ENCODE data around the gene WDR43. TPM values are rescaled to one million over a fixed set of nuclear protein-coding genes. Genes with fewer than 3 reads are reported as not detected.

Gene WDR43, protein sequence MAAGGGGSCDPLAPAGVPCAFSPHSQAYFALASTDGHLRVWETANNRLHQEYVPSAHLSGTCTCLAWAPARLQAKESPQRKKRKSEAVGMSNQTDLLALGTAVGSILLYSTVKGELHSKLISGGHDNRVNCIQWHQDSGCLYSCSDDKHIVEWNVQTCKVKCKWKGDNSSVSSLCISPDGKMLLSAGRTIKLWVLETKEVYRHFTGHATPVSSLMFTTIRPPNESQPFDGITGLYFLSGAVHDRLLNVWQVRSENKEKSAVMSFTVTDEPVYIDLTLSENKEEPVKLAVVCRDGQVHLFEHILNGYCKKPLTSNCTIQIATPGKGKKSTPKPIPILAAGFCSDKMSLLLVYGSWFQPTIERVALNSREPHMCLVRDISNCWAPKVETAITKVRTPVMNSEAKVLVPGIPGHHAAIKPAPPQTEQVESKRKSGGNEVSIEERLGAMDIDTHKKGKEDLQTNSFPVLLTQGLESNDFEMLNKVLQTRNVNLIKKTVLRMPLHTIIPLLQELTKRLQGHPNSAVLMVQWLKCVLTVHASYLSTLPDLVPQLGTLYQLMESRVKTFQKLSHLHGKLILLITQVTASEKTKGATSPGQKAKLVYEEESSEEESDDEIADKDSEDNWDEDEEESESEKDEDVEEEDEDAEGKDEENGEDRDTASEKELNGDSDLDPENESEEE
- total RNA-seq (10 to 100 TPM; 17.5 to 34.9 (median 20.6) TPM), polyA plus RNA-seq (5.4 TPM)
- long read RNA-seq, donor 1, transcript WDR43-202 (18 exons, 3,533 nt), result major isoform, 26 of 31 reads
- long read RNA-seq, donor 1, partial matches to known transcripts, result 3 of 31 reads
- long read RNA-seq, donor 1, other reads (novel, unspliced or antisense), result 2 of 31 reads
- long read RNA-seq, donor 2, transcript WDR43-202 (18 exons, 3,533 nt), result major isoform, 5 of 8 reads
- long read RNA-seq, donor 2, partial matches to known transcripts, result 1 of 8 reads
- long read RNA-seq, donor 2, other reads (novel, unspliced or antisense), result 2 of 8 reads
- long read RNA-seq, donor 3, transcript WDR43-202 (18 exons, 3,533 nt), result major isoform, 74 of 98 reads
- long read RNA-seq, donor 3, partial matches to known transcripts, result 12 of 98 reads
- long read RNA-seq, donor 3, other reads (novel, unspliced or antisense), result 12 of 98 reads
- long read RNA-seq, donor 4, transcript WDR43-202 (18 exons, 3,533 nt), result major isoform, 6 of 6 reads
- long read RNA-seq, donor 4, partial matches to known transcripts, result 0 of 6 reads
- long read RNA-seq, donor 4, other reads (novel, unspliced or antisense), result 0 of 6 reads

DNA sequence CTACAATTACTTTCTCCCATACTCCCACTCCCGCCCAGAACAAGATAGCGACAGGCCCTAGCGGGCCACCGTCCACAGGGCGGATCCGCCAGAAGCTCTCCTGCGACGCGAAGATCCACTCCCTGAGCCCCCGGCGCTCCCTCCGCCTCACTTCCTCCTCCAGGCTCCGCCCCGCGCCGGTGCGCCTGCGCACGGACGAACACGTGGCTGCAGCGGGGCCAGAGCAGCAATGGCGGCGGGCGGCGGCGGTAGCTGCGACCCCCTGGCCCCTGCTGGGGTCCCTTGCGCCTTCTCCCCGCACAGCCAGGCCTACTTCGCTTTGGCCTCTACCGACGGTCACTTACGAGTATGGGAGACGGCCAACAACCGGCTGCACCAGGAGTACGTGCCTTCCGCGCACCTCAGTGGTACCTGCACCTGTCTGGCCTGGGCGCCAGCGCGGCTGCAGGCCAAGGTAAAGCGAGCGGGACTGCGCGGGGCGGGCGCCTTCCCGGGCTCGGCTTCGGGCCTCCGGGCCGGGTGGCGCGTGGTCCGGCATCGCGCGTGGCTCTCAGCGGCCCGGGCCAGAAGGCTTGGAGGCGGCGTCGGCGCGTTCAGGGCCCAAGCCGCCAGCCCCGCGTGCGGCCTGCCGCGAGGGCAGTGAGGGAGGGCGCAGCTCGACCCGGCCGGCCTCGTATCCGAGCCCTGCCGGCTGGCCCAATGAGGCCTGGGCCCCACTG lies at the start of gene WDR43:
Gene WDR43 (plus strand): TSS at position 198 of the 719 bp plus-strand sequence. CDS start 32 bp downstream, at position 230.
- Histone ChIP-seq H3K9me3 (ENCODE audit: control insufficient read depth, low read length) (no peaks in the 10 kb centered on the region), H3K4me1 (ENCODE audit: control insufficient read depth, insufficient read depth, low read length) (no peaks in the 10 kb centered on the region), H3K4me3 (ENCODE audit: low read length) (peak within 1 kb of the TSS; percentile 91), H3K27ac (ENCODE audit: low read length) (peak within 1 kb of the TSS; percentile 55), H3K27me3 (ENCODE audit: control insufficient read depth, insufficient read depth) (no peaks in the 10 kb centered on the region)
- 0% methylated on average over 79 of the region's 79 CpGs for WGBS
- ATAC-seq (peak; percentile 99), DNase-seq (peak; percentile 99)
- intact Hi-C loops (cut with DNase I), result no loop called here

DNA sequence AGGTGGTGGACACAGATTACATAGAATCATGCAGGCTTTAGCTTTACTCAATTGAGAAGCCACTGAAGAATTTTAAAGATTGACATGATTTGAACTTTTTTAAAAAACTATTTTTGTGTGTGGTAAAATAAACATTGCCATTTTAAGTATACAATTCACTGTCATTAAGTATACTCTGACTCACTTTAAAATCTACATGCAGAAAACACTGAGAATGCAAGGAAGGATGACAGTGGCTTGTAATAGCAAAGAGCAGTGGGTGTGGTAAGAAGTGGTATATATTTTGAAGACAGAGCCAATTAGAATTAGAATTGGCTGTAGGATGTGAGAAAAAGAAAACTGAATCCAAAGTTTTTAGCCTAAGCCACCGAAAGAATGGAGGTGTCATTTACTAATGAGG lies 39.3 kb upstream of the WDR43 start:
- Histone ChIP-seq H3K27ac (ENCODE audit: low read length) (no peak overlapping the region), H3K27me3 (ENCODE audit: control insufficient read depth, insufficient read depth) (no peaks in the 10 kb centered on the region), H3K4me3 (ENCODE audit: low read length) (no peak overlapping the region), H3K9me3 (ENCODE audit: control insufficient read depth, low read length) (no peaks in the 10 kb centered on the region), H3K4me1 (ENCODE audit: control insufficient read depth, insufficient read depth, low read length) (no peaks in the 10 kb centered on the region)
- intact Hi-C loops (cut with DNase I), result no loop called here
- DNase-seq (no peak), ATAC-seq (no peak)
- 95% methylated on average over 1 of the region's 1 CpG for WGBS

DNA sequence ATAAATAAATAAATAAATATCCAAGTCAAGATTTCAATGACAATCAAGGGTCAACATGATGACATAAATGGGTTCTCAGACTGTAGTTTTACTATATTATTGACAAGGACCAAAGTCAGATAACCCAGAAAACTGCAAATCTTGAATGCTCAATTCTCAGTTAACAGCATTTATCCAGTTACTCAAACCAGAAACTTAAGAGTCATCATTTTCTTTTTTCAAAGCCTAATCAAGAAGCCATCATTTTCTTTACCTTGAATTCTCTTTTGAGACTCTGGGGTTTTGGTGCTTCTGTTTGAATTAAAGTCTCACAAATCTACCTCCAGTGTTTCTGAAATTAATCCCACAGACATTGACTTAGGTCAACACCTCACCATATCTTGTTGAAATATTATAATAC lies 38.5 kb upstream of the WDR43 start:
- H3K27ac ChIP-seq (ENCODE audit: low read length), result no peak overlapping the region

DNA sequence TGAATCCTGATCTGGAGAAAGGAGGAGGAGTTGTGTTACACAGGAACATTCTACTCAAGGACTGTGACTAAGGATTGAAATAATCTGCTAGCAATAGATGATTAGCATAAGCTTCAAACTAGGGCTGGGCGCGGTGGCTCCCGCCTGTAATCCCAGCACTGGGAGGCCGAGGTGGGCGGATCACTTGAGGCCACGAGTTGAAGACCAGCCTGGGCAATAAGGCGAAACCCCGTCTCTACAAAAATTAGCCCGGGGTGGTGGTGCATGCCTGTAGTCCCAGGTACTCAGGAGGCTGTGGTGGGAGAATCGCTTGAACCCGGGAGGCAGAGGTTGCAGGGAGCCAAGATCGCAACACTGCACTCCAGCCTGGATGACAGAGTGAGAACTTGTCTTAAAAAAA lies 25.9 kb upstream of the WDR43 start:
- intact Hi-C loops (cut with DNase I), result no loop called here
- DNase-seq, result no peak
- H3K4me3 ChIP-seq (ENCODE audit: low read length), result no peak overlapping the region
- H3K27ac ChIP-seq (ENCODE audit: low read length), result no peak overlapping the region
- no peak for ATAC-seq
- H3K27me3 ChIP-seq (ENCODE audit: control insufficient read depth, insufficient read depth), result no peaks in the 10 kb centered on the region
- no peaks in the 10 kb centered on the region for H3K9me3 ChIP-seq (ENCODE audit: control insufficient read depth, low read length)
- no peaks in the 10 kb centered on the region for H3K4me1 ChIP-seq (ENCODE audit: control insufficient read depth, insufficient read depth, low read length)
- 81% methylated on average over 12 of the region's 12 CpGs for WGBS

More for the DNA sequence above, 38.5 kb upstream of the WDR43 start:
- intact Hi-C loops (cut with DNase I), result no loop called here
- Histone ChIP-seq H3K4me1 (ENCODE audit: control insufficient read depth, insufficient read depth, low read length) (no peaks in the 10 kb centered on the region), H3K4me3 (ENCODE audit: low read length) (no peak overlapping the region), H3K9me3 (ENCODE audit: control insufficient read depth, low read length) (no peaks in the 10 kb centered on the region), H3K27me3 (ENCODE audit: control insufficient read depth, insufficient read depth) (no peaks in the 10 kb centered on the region)
- ATAC-seq (no peak), DNase-seq (no peak)

DNA sequence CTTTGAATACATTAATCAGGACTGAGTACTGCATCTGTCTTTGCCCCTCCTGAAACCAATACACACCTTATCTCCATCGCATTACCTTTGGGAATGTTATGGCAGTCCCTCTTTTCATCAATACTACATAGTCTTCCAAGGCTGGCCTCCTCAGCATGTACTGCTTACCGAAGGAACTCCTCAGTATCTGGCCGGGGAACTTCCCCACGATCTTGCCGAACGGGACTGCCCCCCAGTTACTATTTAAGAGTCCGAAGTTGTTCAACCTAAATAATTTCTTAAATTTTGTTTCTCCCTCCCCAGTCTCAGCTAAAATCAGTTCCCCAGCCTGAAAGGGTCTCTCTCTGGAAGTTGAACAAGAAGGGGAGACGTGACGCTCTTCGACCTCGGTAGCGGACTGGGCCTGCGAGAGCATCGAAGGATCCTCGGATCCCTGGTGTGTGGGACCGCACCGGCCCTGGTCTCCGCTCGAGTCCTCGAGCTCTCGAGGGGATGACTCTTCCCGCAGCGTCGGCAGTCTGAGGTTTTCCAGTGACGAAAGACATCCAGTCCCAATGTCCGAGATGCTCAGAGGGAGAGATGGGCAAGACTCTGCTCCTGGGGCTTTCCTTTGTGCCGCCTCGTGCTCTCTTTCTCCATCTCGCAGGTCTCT lies 24.8 kb upstream of the WDR43 start:
- Histone ChIP-seq H3K9me3 (ENCODE audit: control insufficient read depth, low read length) (no peaks in the 10 kb centered on the region), H3K27ac (ENCODE audit: low read length) (peak overlapping the region; percentile 6), H3K4me1 (ENCODE audit: control insufficient read depth, insufficient read depth, low read length) (no peaks in the 10 kb centered on the region), H3K4me3 (ENCODE audit: low read length) (peak overlapping the region; percentile 74), H3K27me3 (ENCODE audit: control insufficient read depth, insufficient read depth) (no peaks in the 10 kb centered on the region)
- DNase-seq (peak in 1 of 3 donors; percentile 56), ATAC-seq (peak in 1 of 2 donors; percentile 51)
- intact Hi-C loops (cut with DNase I), result no loop called here
- under 1% methylated on average over 29 of the region's 29 CpGs for WGBS

DNA sequence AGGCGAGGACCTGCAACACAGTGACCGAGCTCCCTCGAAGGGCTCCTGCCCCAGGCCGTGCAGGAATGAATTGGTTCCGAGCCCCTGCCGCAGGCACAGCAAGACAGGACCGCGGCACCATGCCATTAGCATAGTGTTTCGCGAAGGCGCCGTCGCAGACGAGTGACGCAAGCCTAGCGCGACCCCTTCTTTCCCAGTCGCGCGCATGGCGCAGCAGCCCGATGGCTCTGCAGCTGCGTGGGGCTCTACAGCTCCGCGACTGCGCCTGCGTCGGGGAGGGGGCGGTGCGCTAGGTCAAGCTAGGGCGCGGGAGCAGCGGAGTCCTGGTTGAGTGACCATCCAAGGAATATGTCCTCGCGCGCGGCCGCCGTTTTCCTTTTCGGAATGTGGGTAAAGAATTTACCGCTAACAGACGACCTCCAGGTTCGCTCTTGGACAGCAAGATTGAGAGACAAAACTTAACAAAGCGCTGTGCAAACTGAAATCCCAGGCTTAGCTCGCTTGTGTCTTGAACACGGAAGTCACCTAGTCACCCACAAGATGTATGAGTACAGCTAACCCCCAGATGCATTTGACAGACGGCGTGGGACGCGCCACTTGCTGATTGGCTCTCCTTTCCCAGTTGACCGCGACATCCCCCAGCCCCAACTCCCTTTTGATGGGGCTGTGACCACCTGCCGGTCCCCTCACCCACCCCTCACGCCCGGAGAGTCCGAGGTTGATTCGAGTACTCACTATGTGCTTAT lies 24.1 kb upstream of the WDR43 start, which contains the start of gene TRMT61B:
Gene TRMT61B (minus strand): TSS at position 164 of the 746 bp plus-strand sequence. CDS start 32 bp downstream, at position 132.
- intact Hi-C loops (cut with DNase I), result no loop called here

DNA sequence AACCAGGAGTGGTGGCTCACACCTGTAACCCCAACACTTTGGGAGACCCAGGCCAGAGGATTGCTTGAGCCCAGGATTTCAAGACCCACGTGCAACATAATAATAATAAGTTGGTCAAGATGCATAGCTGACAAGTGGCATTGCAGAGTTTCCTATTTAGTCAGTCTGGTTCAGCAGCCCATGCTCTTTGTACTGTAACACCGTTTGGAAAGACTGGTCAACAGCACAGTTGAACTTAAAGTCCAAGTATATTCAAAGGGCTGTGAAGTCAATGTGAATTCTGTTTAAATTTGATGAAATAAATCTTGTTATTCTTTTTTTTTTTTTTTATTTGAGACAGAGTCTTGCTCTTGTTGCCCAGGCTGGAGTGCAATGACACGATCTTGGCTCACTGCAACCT lies 22.8 kb upstream of the WDR43 start:
- no peak for ATAC-seq
- H3K4me3 ChIP-seq (ENCODE audit: low read length), result no peak overlapping the region

More for the DNA sequence above, 24.1 kb upstream of the WDR43 start, which contains the start of gene TRMT61B:
- H3K27me3 ChIP-seq (ENCODE audit: control insufficient read depth, insufficient read depth), result no peaks in the 10 kb centered on the region
- no peaks in the 10 kb centered on the region for H3K4me1 ChIP-seq (ENCODE audit: control insufficient read depth, insufficient read depth, low read length)
- peak within 1 kb of the TSS; percentile 74 for H3K4me3 ChIP-seq (ENCODE audit: low read length)
- under 1% methylated on average over 57 of the region's 57 CpGs for WGBS
- peak; percentile 98 to 99 (median 99) for DNase-seq
- peak; percentile 100 for ATAC-seq
- H3K27ac ChIP-seq (ENCODE audit: low read length), result peak within 1 kb of the TSS; percentile 46
- no peaks in the 10 kb centered on the region for H3K9me3 ChIP-seq (ENCODE audit: control insufficient read depth, low read length)

DNA sequence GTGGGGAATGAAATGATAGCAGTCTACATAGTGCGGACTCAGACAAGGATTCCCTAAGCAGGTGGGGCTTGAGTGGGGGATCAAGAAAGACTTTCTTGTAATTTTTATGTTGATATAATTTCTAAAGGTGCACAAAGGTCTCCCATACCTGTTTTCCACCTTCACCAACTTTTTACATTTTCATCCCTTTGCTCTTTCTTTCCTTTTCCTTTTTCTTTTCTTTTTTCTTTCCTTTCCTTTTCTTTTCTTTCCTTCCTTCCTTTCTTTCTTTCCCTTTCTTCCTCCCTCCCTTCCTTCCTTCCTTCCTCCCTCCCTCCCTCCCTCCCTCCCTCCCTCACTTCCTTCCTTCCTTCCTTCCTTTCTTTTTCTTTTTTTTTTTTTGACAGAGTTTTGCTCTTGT lies 14.3 kb upstream of the WDR43 start:
- no peak for DNase-seq
- Histone ChIP-seq H3K4me3 (ENCODE audit: low read length) (no peak overlapping the region), H3K9me3 (ENCODE audit: control insufficient read depth, low read length) (no peaks in the 10 kb centered on the region), H3K4me1 (ENCODE audit: control insufficient read depth, insufficient read depth, low read length) (no peaks in the 10 kb centered on the region), H3K27ac (ENCODE audit: low read length) (no peak overlapping the region), H3K27me3 (ENCODE audit: control insufficient read depth, insufficient read depth) (no peaks in the 10 kb centered on the region)
- ATAC-seq, result no peak
- intact Hi-C loops (cut with DNase I), result no loop called here
- 90% methylated on average over 1 of the region's 1 CpG for WGBS

More for the DNA sequence above, 22.8 kb upstream of the WDR43 start:
- Histone ChIP-seq H3K27ac (ENCODE audit: low read length) (no peak overlapping the region), H3K9me3 (ENCODE audit: control insufficient read depth, low read length) (no peaks in the 10 kb centered on the region), H3K4me1 (ENCODE audit: control insufficient read depth, insufficient read depth, low read length) (no peaks in the 10 kb centered on the region), H3K27me3 (ENCODE audit: control insufficient read depth, insufficient read depth) (no peaks in the 10 kb centered on the region)
- WGBS, result 76% methylated on average over 3 of the region's 3 CpGs
- DNase-seq, result no peak
- intact Hi-C loops (cut with DNase I), result no loop called here

DNA sequence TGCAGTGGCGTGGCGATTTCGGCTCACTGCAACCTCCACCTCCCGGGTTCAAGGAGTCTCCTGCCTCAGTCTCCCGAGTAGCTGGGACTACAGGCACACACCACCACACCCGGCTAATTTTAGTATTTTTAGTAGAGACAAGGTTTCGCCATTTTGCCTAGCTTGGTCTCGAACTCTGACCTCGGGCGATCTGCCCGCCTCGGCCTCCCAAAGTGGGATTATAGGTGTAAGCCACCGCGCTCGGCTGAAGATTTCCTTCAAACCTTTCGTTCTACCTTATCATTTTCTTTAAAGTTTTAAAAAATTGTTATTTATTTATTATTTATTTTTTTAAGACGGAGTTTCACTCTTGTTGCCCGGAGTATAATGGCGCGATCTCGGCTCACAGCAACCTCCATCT lies 979 bp upstream of the WDR43 start:
- Histone ChIP-seq H3K9me3 (ENCODE audit: control insufficient read depth, low read length) (no peaks in the 10 kb centered on the region), H3K27me3 (ENCODE audit: control insufficient read depth, insufficient read depth) (no peaks in the 10 kb centered on the region), H3K4me3 (ENCODE audit: low read length) (no peak overlapping the region), H3K27ac (ENCODE audit: low read length) (no peak overlapping the region), H3K4me1 (ENCODE audit: control insufficient read depth, insufficient read depth, low read length) (no peaks in the 10 kb centered on the region)
- intact Hi-C loops (cut with DNase I), result no loop called here
- 94% methylated on average over 21 of the region's 21 CpGs for WGBS
- DNase-seq (peak; percentile 25 to 69 (median 55)), ATAC-seq (no peak)
